Fibroblast of villous mesenchyme (primary cell): Measurements from ENCODE around the gene SGCG. TPM values are rescaled to one million over a fixed set of nuclear protein-coding genes. Genes with fewer than 3 reads are reported as not detected.

Experiments used
- DNase-seq: peaks from one replicate; pipeline ENCODE4 v3.0.0-alpha.2; 2010; ENCODE audit warnings: low read depth
- H3K4me3 ChIP-seq: 2 replicates; pipeline ENCODE4 v1.5.1; 2011; ENCODE audit warnings: low read depth, mild to moderate bottlenecking, low read length
- CTCF ChIP-seq: IDR thresholded peaks from 2 replicates; pipeline ENCODE4 v1.5.1; 2012; ENCODE audit warnings: low read depth, mild to moderate bottlenecking, low read length; ENCODE audit not compliant: insufficient read depth
- total RNA-seq: library from RNA; depleted of rRNA; stranded (reverse); fragments of >200 nt; gene quantifications from 2 replicates; pipeline ENCODE4 v1.2.3, GENCODE V29; 2012

SGCG gene
- total RNA-seq, 1 donor = not detected

GRCh38 chr13:23347601-23348000 lies 166.8 kb downstream of the SGCG start:
- no peak overlapping the region for H3K4me3 ChIP-seq
- DNase-seq = no peak
- no peak for TF ChIP-seq CTCF

- no peak for DNase-seq
- TF ChIP-seq CTCF = no peak
Observed at GRCh38 chr13:23348262-23349127, 167.7 kb downstream of the SGCG start.

GRCh38 chr13:23349161-23349897 lies 168.6 kb downstream of the SGCG start:
- no peak overlapping the region for H3K4me3 ChIP-seq
- TF ChIP-seq CTCF = no peak
- DNase-seq = peak; percentile 28

More at GRCh38 chr13:23348262-23349127, 167.7 kb downstream of the SGCG start:
- no peak overlapping the region for H3K4me3 ChIP-seq

GRCh38 chr13:23350009-23350408 lies 169.2 kb downstream of the SGCG start:
- no peak for TF ChIP-seq CTCF
- H3K4me3 ChIP-seq = no peak overlapping the region
- DNase-seq = no peak

- no peak for DNase-seq
- no peak overlapping the region for H3K4me3 ChIP-seq
- TF ChIP-seq CTCF = no peak
Observed at GRCh38 chr13:23352161-23352560, 171.4 kb downstream of the SGCG start.

- no peak overlapping the region for H3K4me3 ChIP-seq
- no peak for DNase-seq
- no peak for TF ChIP-seq CTCF
Observed at GRCh38 chr13:23354520-23354919, 173.7 kb downstream of the SGCG start.
